WTC11 (cell line): Measurements from ENCODE around the gene DPEP2NB. TPM values are rescaled to one million over a fixed set of nuclear protein-coding genes. Genes with fewer than 3 reads are reported as not detected.

Source experiments
- CTCF ChIP-seq: fragments of 200-600 bp; IDR thresholded peaks from 2 replicates; pipeline ENCODE4 v1.8.0; 2022; ENCODE audit warnings: antibody characterized with exemption
- FOXP4 ChIP-seq: sonication (generic); formaldehyde crosslinking; IDR thresholded peaks from 2 replicates; pipeline ENCODE4 v1.8.0; 2022; ENCODE audit warnings: mild to moderate bottlenecking, missing genetic modification reagents
- JUN ChIP-seq: sonication (generic); formaldehyde crosslinking; IDR thresholded peaks from 2 replicates; pipeline ENCODE4 v1.8.0; 2023; ENCODE audit warnings: mild to moderate bottlenecking, missing genetic modification reagents
- NR1H2 ChIP-seq: sonication (generic); formaldehyde crosslinking; IDR thresholded peaks from 2 replicates; pipeline ENCODE4 v1.9.0; 2021; ENCODE audit warnings: mild to moderate bottlenecking, moderate library complexity, missing genetic modification reagents
- RORB ChIP-seq: fragments of 250-450 bp; sonication (Bioruptor Pico); IDR thresholded peaks from 2 replicates; pipeline ENCODE4 v1.9.0; 2021; ENCODE audit warnings: mild to moderate bottlenecking
- ZMAT4 ChIP-seq: fragments of 250-450 bp; sonication (Bioruptor Pico); IDR thresholded peaks from 2 replicates; pipeline ENCODE4 v1.9.0; 2021; ENCODE audit warnings: mild to moderate bottlenecking
- ZNF423 ChIP-seq: fragments of 250-450 bp; sonication (Bioruptor Pico); IDR thresholded peaks from 2 replicates; pipeline ENCODE4 v2.1.2; 2022; ENCODE audit warnings: mild to moderate bottlenecking, moderate library complexity
- ZNF671 ChIP-seq: fragments of 250-450 bp; sonication (Bioruptor Pico); IDR thresholded peaks from 2 replicates; pipeline ENCODE4 v1.8.0; 2021; ENCODE audit warnings: mild to moderate bottlenecking
- total RNA-seq: library from RNA; stranded (reverse); gene quantifications from 3 replicates; pipeline ENCODE4 v1.2.3, GENCODE V29; 2021
- TF ChIP-seq, protein P1 (sequence below): sonication (generic); formaldehyde crosslinking; IDR thresholded peaks from 2 replicates; pipeline ENCODE4 v1.8.1; 2023; ENCODE audit warnings: mild to moderate bottlenecking, moderate library complexity, missing genetic modification reagents
- TF ChIP-seq, protein P2 (sequence below): fragments of 250-450 bp; sonication (Bioruptor Pico); IDR thresholded peaks from 2 replicates; pipeline ENCODE4 v1.9.0; 2021; ENCODE audit warnings: mild to moderate bottlenecking, borderline replicate concordance
- TF ChIP-seq, protein P3 (sequence below): sonication (generic); formaldehyde crosslinking; IDR thresholded peaks from 2 replicates; pipeline ENCODE4 v1.8.1; 2023; ENCODE audit warnings: mild to moderate bottlenecking, missing genetic modification reagents, borderline replicate concordance

DPEP2NB gene
- total RNA-seq, 1 experiment from 2014 or later = not detected

GRCh38 chr16:67977469-67978227 is 38.1 kb downstream of the DPEP2NB start (continued):
- no peak for TF ChIP-seq ZNF423 (CRISPR knock-in tag)
- TF ChIP-seq, protein P1, sequence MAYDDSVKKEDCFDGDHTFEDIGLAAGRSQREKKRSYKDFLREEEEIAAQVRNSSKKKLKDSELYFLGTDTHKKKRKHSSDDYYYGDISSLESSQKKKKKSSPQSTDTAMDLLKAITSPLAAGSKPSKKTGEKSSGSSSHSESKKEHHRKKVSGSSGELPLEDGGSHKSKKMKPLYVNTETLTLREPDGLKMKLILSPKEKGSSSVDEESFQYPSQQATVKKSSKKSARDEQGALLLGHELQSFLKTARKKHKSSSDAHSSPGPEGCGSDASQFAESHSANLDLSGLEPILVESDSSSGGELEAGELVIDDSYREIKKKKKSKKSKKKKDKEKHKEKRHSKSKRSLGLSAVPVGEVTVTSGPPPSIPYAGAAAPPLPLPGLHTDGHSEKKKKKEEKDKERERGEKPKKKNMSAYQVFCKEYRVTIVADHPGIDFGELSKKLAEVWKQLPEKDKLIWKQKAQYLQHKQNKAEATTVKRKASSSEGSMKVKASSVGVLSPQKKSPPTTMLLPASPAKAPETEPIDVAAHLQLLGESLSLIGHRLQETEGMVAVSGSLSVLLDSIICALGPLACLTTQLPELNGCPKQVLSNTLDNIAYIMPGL (CRISPR knock-in tag) = no peak
- TF ChIP-seq RORB (CRISPR knock-in tag) = no peak
- no peak for TF ChIP-seq CTCF
- TF ChIP-seq JUN = no peak
- TF ChIP-seq, protein P2, sequence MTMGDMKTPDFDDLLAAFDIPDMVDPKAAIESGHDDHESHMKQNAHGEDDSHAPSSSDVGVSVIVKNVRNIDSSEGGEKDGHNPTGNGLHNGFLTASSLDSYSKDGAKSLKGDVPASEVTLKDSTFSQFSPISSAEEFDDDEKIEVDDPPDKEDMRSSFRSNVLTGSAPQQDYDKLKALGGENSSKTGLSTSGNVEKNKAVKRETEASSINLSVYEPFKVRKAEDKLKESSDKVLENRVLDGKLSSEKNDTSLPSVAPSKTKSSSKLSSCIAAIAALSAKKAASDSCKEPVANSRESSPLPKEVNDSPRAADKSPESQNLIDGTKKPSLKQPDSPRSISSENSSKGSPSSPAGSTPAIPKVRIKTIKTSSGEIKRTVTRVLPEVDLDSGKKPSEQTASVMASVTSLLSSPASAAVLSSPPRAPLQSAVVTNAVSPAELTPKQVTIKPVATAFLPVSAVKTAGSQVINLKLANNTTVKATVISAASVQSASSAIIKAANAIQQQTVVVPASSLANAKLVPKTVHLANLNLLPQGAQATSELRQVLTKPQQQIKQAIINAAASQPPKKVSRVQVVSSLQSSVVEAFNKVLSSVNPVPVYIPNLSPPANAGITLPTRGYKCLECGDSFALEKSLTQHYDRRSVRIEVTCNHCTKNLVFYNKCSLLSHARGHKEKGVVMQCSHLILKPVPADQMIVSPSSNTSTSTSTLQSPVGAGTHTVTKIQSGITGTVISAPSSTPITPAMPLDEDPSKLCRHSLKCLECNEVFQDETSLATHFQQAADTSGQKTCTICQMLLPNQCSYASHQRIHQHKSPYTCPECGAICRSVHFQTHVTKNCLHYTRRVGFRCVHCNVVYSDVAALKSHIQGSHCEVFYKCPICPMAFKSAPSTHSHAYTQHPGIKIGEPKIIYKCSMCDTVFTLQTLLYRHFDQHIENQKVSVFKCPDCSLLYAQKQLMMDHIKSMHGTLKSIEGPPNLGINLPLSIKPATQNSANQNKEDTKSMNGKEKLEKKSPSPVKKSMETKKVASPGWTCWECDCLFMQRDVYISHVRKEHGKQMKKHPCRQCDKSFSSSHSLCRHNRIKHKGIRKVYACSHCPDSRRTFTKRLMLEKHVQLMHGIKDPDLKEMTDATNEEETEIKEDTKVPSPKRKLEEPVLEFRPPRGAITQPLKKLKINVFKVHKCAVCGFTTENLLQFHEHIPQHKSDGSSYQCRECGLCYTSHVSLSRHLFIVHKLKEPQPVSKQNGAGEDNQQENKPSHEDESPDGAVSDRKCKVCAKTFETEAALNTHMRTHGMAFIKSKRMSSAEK (CRISPR knock-in tag) = no peak
- TF ChIP-seq, protein P3, sequence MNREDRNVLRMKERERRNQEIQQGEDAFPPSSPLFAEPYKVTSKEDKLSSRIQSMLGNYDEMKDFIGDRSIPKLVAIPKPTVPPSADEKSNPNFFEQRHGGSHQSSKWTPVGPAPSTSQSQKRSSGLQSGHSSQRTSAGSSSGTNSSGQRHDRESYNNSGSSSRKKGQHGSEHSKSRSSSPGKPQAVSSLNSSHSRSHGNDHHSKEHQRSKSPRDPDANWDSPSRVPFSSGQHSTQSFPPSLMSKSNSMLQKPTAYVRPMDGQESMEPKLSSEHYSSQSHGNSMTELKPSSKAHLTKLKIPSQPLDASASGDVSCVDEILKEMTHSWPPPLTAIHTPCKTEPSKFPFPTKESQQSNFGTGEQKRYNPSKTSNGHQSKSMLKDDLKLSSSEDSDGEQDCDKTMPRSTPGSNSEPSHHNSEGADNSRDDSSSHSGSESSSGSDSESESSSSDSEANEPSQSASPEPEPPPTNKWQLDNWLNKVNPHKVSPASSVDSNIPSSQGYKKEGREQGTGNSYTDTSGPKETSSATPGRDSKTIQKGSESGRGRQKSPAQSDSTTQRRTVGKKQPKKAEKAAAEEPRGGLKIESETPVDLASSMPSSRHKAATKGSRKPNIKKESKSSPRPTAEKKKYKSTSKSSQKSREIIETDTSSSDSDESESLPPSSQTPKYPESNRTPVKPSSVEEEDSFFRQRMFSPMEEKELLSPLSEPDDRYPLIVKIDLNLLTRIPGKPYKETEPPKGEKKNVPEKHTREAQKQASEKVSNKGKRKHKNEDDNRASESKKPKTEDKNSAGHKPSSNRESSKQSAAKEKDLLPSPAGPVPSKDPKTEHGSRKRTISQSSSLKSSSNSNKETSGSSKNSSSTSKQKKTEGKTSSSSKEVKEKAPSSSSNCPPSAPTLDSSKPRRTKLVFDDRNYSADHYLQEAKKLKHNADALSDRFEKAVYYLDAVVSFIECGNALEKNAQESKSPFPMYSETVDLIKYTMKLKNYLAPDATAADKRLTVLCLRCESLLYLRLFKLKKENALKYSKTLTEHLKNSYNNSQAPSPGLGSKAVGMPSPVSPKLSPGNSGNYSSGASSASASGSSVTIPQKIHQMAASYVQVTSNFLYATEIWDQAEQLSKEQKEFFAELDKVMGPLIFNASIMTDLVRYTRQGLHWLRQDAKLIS (CRISPR knock-in tag) = no peak
- no peak for TF ChIP-seq FOXP4 (CRISPR knock-in tag)
- TF ChIP-seq ZMAT4 = no peak
- TF ChIP-seq NR1H2 (CRISPR knock-in tag) = no peak
- no peak for TF ChIP-seq ZNF671 (CRISPR knock-in tag)
- TF ChIP-seq, all 79 proteins: peak for 0
